GM23338 (cell line): ENCODE data around the gene ATP5PB. TPM values are rescaled to one million over a fixed set of nuclear protein-coding genes. Genes with fewer than 3 reads are reported as not detected.

Experiments used
- ATAC-seq: fragments of 200-7000 bp; cut with Tn5 transposase; 3 replicates; pipeline ENCODE4 v1.9.1; 2020
- DNase-seq: peaks from one replicate; pipeline ENCODE4 v3.0.0-alpha.2; 2015; ENCODE audit warnings: low spot score
- H2AFZ ChIP-seq: fragments of 200-600 bp; sonication (generic); 2 replicates; pipeline ENCODE4 v1.8.0; 2016; ENCODE audit warnings: antibody characterized with exemption, mild to moderate bottlenecking, moderate library complexity
- H3F3A ChIP-seq: fragments of 200-600 bp; sonication (generic); replicated peaks from 2 replicates; pipeline ENCODE4 v1.8.0; 2017; ENCODE audit warnings: antibody characterized with exemption, mixed run types, low read depth
- H3K27ac ChIP-seq: fragments of 200-600 bp; sonication (generic); 2 replicates; pipeline ENCODE4 v1.6.1; 2016; ENCODE audit warnings: low read depth
- H3K27me3 ChIP-seq: fragments of 200-600 bp; sonication (generic); 2 replicates; pipeline ENCODE4 v1.8.0; 2016; ENCODE audit warnings: mild to moderate bottlenecking, mixed run types, moderate library complexity; ENCODE audit not compliant: insufficient read depth
- H3K36me3 ChIP-seq: fragments of 200-600 bp; sonication (generic); 2 replicates; pipeline ENCODE4 v1.8.0; 2016; ENCODE audit warnings: mild to moderate bottlenecking; ENCODE audit not compliant: insufficient read depth
- H3K4me1 ChIP-seq: fragments of 200-600 bp; sonication (generic); 2 replicates; pipeline ENCODE4 v1.8.0; 2016; ENCODE audit warnings: mild to moderate bottlenecking, moderate library complexity; ENCODE audit not compliant: insufficient read depth
- H3K4me2 ChIP-seq: fragments of 200-600 bp; sonication (generic); 2 replicates; pipeline ENCODE4 v1.7.1; 2017; ENCODE audit warnings: mixed run types
- H3K4me3 ChIP-seq: fragments of 200-600 bp; sonication (generic); 2 replicates; pipeline ENCODE4 v1.6.1; 2016; ENCODE audit warnings: mixed run types
- H3K79me2 ChIP-seq: fragments of 200-600 bp; sonication (generic); replicated peaks from 2 replicates; pipeline ENCODE4 v1.8.0; 2017; ENCODE audit warnings: mild to moderate bottlenecking; ENCODE audit not compliant: insufficient read depth
- H3K9me2 ChIP-seq: fragments of 200-600 bp; sonication (generic); 2 replicates; pipeline ENCODE4 v1.8.0; 2017; ENCODE audit not compliant: insufficient read depth
- H4K20me1 ChIP-seq: fragments of 200-600 bp; sonication (generic); replicated peaks from 2 replicates; pipeline ENCODE4 v1.8.0; 2017; ENCODE audit warnings: mild to moderate bottlenecking; ENCODE audit not compliant: insufficient read depth
- H3K27ac Mint-ChIP-seq: 2 replicates; pipeline ENCODE4 v1.8.0; 2020; ENCODE audit warnings: inconsistent platforms, mild to moderate bottlenecking, moderate library complexity, mixed read lengths
- H3K27me3 Mint-ChIP-seq: 3 replicates; pipeline ENCODE4 v1.8.0; 2022; ENCODE audit warnings: low read depth, mild to moderate bottlenecking, moderate library complexity, mixed read lengths, inconsistent platforms; ENCODE audit not compliant: insufficient read depth, poor library complexity
- H3K36me3 Mint-ChIP-seq: 3 replicates; pipeline ENCODE4 v1.8.0; 2021; ENCODE audit warnings: low read depth, mild to moderate bottlenecking, inconsistent platforms, moderate library complexity, mixed read lengths
- H3K4me1 Mint-ChIP-seq: 3 replicates; pipeline ENCODE4 v1.8.0; 2020; ENCODE audit warnings: mild to moderate bottlenecking, inconsistent platforms, mixed read lengths
- H3K4me3 Mint-ChIP-seq: 3 replicates; pipeline ENCODE4 v1.8.0; 2021; ENCODE audit warnings: moderate library complexity, mild to moderate bottlenecking, inconsistent platforms, mixed read lengths
- H3K9me3 Mint-ChIP-seq: 3 replicates; pipeline ENCODE4 v1.8.0; 2020; ENCODE audit warnings: moderate library complexity, mild to moderate bottlenecking, inconsistent platforms, mixed read lengths
- CREB1 ChIP-seq: fragments of 250-450 bp; sonication (Bioruptor Pico); IDR thresholded peaks from 2 replicates; pipeline ENCODE4 v1.5.0; 2020; ENCODE audit warnings: low read depth, mild to moderate bottlenecking, moderate library complexity
- EZH2 ChIP-seq: fragments of 200-600 bp; sonication (generic); IDR thresholded peaks from one replicate; pipeline ENCODE4 v1.8.0; 2017; ENCODE audit warnings: antibody characterized with exemption, mild to moderate bottlenecking, low read depth; ENCODE audit not compliant: unreplicated experiment
- EZH2phosphoT487 ChIP-seq: fragments of 200-600 bp; sonication (generic); IDR thresholded peaks from one replicate; pipeline ENCODE4 v1.8.1; 2018; ENCODE audit warnings: antibody characterized with exemption; ENCODE audit not compliant: unreplicated experiment
- JUNB ChIP-seq: IDR thresholded peaks from one replicate; pipeline ENCODE4 v1.6.1; 2016; ENCODE audit warnings: antibody characterized with exemption; ENCODE audit not compliant: unreplicated experiment
- NANOG ChIP-seq: IDR thresholded peaks from 2 replicates; pipeline ENCODE4 v1.6.1; 2016; ENCODE audit warnings: antibody characterized with exemption, borderline replicate concordance
- POLR2AphosphoS5 ChIP-seq: IDR thresholded peaks from 2 replicates; pipeline ENCODE4 v1.6.1; 2016; ENCODE audit warnings: antibody characterized with exemption, low read depth
- STAT1 ChIP-seq: IDR thresholded peaks from one replicate; pipeline ENCODE4 v1.6.1; 2016; ENCODE audit warnings: antibody characterized with exemption; ENCODE audit not compliant: unreplicated experiment
- ZNF114 ChIP-seq: fragments of 250-450 bp; sonication (Bioruptor Pico); IDR thresholded peaks from 2 replicates; pipeline ENCODE4 v1.5.0; 2020; ENCODE audit warnings: mild to moderate bottlenecking, moderate library complexity
- ZNF331 ChIP-seq: fragments of 250-450 bp; sonication (Bioruptor Pico); IDR thresholded peaks from 2 replicates; pipeline ENCODE4 v1.5.0; 2020; ENCODE audit warnings: low read depth, mild to moderate bottlenecking, moderate library complexity
- polyA plus RNA-seq: library from polyadenylated mRNA; unstranded; fragments of >200 nt; fragmentation: Nextera tagmentation; extraction: Ambion mirVana; gene quantifications from 2 replicates; pipeline ENCODE4 v1.2.1, GENCODE V29; 2016
- total RNA-seq: library from RNA; depleted of rRNA; stranded (reverse); fragments of >200 nt; shearing (Covaris generic); gene quantifications from 2 replicates; pipeline ENCODE4 v1.2.3, GENCODE V29; 2014
- TF ChIP-seq, protein P1 (sequence below): IDR thresholded peaks from 2 replicates; pipeline ENCODE4 v1.6.1; 2016; ENCODE audit warnings: antibody characterized with exemption
- TF ChIP-seq, protein P2 (sequence below): fragments of 250-450 bp; sonication (Bioruptor Pico); IDR thresholded peaks from 2 replicates; pipeline ENCODE4 v1.5.0; 2020; ENCODE audit warnings: mild to moderate bottlenecking, moderate library complexity
- TF ChIP-seq, protein P3 (sequence below): IDR thresholded peaks from one replicate; pipeline ENCODE4 v1.6.1; 2018; ENCODE audit warnings: antibody characterized with exemption; ENCODE audit not compliant: unreplicated experiment
- TF ChIP-seq, protein P4 (sequence below), 2 experiments: fragments of 200-600 bp in 1 of 2; sonication (generic) in 1 of 2; conservative IDR thresholded peaks; 2 replicates each; pipeline versions ENCODE4 v1.5.1 to v1.6.1; 2016 to 2017; ENCODE audit warnings: antibody characterized with exemption in 2 of 2, low read depth in 2 of 2, mild to moderate bottlenecking in 2 of 2, moderate library complexity in 1 of 2

The ATP5PB gene
- total and polyA plus RNA-seq, 2 experiments from 2014 or later, result 279 to 300 TPM

DNA sequence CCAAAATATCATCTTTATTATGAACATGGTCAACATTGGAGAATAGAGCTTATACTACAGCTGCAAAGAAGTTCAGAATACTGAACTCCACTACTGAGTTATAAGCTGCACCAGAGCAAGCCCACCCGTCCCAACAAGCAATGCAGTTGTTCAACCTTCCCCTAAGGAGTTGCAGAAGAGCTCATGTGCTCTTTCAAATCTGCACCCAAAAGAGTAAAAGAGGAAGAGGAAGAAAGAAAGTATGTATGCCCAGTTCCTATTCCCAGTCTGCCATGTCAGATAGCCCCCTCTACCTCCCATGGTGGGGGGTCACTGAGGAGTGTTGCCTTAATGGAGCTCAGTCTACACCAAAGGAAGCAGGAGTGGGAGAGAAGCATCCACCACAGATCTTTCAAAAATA is 31.4 kb downstream of the ATP5PB start:
- no peak for TF ChIP-seq ZNF331 (CRISPR knock-in tag)
- TF ChIP-seq, protein P1, sequence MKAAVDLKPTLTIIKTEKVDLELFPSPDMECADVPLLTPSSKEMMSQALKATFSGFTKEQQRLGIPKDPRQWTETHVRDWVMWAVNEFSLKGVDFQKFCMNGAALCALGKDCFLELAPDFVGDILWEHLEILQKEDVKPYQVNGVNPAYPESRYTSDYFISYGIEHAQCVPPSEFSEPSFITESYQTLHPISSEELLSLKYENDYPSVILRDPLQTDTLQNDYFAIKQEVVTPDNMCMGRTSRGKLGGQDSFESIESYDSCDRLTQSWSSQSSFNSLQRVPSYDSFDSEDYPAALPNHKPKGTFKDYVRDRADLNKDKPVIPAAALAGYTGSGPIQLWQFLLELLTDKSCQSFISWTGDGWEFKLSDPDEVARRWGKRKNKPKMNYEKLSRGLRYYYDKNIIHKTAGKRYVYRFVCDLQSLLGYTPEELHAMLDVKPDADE, result no peak
- no peak for TF ChIP-seq EZH2phosphoT487
- TF ChIP-seq POLR2AphosphoS5, result no peak
- no peak for TF ChIP-seq STAT1
- no peak for TF ChIP-seq ZNF114 (CRISPR knock-in tag)
- TF ChIP-seq CREB1, result no peak
- TF ChIP-seq, protein P2, sequence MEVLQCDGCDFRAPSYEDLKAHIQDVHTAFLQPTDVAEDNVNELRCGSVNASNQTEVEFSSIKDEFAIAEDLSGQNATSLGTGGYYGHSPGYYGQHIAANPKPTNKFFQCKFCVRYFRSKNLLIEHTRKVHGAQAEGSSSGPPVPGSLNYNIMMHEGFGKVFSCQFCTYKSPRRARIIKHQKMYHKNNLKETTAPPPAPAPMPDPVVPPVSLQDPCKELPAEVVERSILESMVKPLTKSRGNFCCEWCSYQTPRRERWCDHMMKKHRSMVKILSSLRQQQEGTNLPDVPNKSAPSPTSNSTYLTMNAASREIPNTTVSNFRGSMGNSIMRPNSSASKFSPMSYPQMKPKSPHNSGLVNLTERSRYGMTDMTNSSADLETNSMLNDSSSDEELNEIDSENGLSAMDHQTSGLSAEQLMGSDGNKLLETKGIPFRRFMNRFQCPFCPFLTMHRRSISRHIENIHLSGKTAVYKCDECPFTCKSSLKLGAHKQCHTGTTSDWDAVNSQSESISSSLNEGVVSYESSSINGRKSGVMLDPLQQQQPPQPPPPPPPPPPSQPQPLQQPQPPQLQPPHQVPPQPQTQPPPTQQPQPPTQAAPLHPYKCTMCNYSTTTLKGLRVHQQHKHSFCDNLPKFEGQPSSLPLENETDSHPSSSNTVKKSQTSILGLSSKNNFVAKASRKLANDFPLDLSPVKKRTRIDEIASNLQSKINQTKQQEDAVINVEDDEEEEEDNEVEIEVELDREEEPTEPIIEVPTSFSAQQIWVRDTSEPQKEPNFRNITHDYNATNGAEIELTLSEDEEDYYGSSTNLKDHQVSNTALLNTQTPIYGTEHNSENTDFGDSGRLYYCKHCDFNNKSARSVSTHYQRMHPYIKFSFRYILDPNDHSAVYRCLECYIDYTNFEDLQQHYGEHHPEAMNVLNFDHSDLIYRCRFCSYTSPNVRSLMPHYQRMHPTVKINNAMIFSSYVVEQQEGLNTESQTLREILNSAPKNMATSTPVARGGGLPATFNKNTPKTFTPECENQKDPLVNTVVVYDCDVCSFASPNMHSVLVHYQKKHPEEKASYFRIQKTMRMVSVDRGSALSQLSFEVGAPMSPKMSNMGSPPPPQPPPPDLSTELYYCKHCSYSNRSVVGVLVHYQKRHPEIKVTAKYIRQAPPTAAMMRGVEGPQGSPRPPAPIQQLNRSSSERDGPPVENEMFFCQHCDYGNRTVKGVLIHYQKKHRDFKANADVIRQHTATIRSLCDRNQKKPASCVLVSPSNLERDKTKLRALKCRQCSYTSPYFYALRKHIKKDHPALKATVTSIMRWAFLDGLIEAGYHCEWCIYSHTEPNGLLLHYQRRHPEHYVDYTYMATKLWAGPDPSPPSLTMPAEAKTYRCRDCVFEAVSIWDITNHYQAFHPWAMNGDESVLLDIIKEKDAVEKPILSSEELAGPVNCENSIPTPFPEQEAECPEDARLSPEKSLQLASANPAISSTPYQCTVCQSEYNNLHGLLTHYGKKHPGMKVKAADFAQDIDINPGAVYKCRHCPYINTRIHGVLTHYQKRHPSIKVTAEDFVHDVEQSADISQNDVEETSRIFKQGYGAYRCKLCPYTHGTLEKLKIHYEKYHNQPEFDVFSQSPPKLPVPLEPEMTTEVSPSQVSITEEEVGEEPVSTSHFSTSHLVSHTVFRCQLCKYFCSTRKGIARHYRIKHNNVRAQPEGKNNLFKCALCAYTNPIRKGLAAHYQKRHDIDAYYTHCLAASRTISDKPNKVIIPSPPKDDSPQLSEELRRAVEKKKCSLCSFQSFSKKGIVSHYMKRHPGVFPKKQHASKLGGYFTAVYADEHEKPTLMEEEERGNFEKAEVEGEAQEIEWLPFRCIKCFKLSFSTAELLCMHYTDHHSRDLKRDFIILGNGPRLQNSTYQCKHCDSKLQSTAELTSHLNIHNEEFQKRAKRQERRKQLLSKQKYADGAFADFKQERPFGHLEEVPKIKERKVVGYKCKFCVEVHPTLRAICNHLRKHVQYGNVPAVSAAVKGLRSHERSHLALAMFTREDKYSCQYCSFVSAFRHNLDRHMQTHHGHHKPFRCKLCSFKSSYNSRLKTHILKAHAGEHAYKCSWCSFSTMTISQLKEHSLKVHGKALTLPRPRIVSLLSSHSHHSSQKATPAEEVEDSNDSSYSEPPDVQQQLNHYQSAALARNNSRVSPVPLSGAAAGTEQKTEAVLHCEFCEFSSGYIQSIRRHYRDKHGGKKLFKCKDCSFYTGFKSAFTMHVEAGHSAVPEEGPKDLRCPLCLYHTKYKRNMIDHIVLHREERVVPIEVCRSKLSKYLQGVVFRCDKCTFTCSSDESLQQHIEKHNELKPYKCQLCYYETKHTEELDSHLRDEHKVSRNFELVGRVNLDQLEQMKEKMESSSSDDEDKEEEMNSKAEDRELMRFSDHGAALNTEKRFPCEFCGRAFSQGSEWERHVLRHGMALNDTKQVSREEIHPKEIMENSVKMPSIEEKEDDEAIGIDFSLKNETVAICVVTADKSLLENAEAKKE (CRISPR knock-in tag), result no peak
- TF ChIP-seq JUNB, result no peak
- TF ChIP-seq, protein P3, sequence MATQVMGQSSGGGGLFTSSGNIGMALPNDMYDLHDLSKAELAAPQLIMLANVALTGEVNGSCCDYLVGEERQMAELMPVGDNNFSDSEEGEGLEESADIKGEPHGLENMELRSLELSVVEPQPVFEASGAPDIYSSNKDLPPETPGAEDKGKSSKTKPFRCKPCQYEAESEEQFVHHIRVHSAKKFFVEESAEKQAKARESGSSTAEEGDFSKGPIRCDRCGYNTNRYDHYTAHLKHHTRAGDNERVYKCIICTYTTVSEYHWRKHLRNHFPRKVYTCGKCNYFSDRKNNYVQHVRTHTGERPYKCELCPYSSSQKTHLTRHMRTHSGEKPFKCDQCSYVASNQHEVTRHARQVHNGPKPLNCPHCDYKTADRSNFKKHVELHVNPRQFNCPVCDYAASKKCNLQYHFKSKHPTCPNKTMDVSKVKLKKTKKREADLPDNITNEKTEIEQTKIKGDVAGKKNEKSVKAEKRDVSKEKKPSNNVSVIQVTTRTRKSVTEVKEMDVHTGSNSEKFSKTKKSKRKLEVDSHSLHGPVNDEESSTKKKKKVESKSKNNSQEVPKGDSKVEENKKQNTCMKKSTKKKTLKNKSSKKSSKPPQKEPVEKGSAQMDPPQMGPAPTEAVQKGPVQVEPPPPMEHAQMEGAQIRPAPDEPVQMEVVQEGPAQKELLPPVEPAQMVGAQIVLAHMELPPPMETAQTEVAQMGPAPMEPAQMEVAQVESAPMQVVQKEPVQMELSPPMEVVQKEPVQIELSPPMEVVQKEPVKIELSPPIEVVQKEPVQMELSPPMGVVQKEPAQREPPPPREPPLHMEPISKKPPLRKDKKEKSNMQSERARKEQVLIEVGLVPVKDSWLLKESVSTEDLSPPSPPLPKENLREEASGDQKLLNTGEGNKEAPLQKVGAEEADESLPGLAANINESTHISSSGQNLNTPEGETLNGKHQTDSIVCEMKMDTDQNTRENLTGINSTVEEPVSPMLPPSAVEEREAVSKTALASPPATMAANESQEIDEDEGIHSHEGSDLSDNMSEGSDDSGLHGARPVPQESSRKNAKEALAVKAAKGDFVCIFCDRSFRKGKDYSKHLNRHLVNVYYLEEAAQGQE, result no peak
- TF ChIP-seq NANOG, result no peak
- TF ChIP-seq EZH2, result no peak
- TF ChIP-seq, protein P4, sequence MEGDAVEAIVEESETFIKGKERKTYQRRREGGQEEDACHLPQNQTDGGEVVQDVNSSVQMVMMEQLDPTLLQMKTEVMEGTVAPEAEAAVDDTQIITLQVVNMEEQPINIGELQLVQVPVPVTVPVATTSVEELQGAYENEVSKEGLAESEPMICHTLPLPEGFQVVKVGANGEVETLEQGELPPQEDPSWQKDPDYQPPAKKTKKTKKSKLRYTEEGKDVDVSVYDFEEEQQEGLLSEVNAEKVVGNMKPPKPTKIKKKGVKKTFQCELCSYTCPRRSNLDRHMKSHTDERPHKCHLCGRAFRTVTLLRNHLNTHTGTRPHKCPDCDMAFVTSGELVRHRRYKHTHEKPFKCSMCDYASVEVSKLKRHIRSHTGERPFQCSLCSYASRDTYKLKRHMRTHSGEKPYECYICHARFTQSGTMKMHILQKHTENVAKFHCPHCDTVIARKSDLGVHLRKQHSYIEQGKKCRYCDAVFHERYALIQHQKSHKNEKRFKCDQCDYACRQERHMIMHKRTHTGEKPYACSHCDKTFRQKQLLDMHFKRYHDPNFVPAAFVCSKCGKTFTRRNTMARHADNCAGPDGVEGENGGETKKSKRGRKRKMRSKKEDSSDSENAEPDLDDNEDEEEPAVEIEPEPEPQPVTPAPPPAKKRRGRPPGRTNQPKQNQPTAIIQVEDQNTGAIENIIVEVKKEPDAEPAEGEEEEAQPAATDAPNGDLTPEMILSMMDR (conservative IDR thresholded peaks at IDR 0.05; ENCODE audit: low read depth in 2 of 2), result no peak
- Mint-ChIP-seq H3K27me3 (no peaks in the 10 kb centered on the region), H3K36me3 (no peaks in the 10 kb centered on the region), H3K9me3 (no peaks in the 10 kb centered on the region), H3K4me1 (peaks cover 2% of the 10 kb centered on the region; the same call in 1 of the 3 replicates), H3K27ac (no peak overlapping the region), H3K4me3 (no peak overlapping the region)
- Histone ChIP-seq H2AFZ (no peak overlapping the region), H3K79me2 (no peaks in the 10 kb centered on the region), H4K20me1 (no peaks in the 10 kb centered on the region), H3K9me2 (no peaks in the 10 kb centered on the region), H3K4me1 (no peaks in the 10 kb centered on the region), H3K4me3 (no peak overlapping the region), H3K27ac (no peak overlapping the region), H3F3A (no peaks in the 10 kb centered on the region), H3K4me2 (no peak overlapping the region), H3K36me3 (no peaks in the 10 kb centered on the region), H3K27me3 (no peaks in the 10 kb centered on the region)
- DNase-seq (no peak), ATAC-seq (no peak)
